Raji (cell line): ENCODE results near the gene TMEM184B.
A peak's percentile ranks its signal among the peaks of the same experiment; 100 is the strongest.

ENCODE experiments used
- POLR2A ChIP-seq: IDR thresholded peaks from 2 replicates; pipeline ENCODE4 v1.6.1; 2011; ENCODE audit warnings: low read depth, low read length, control low read depth; ENCODE audit not compliant: insufficient read depth

Gene TMEM184B

GRCh38 chr22:38186429-38186828 lies 86.4 kb downstream of the TMEM184B start:
- TF ChIP-seq POLR2A, result no peak

- no peak for TF ChIP-seq POLR2A
Observed at GRCh38 chr22:38184788-38185187, 88.0 kb downstream of the TMEM184B start.

- TF ChIP-seq POLR2A, result peak; percentile 60
Observed at GRCh38 chr22:38181453-38182200, 91.2 kb downstream of the TMEM184B start, which contains the start of gene PLA2G6. Gene PLA2G6 (minus strand): TSS chr22:38181830. CDS start chr22:38169426, 12,404 bp downstream.

GRCh38 chr22:38180841-38181452 lies 91.9 kb downstream of the TMEM184B start:
- no peak; the same call in 1 of the 2 replicates for TF ChIP-seq POLR2A

GRCh38 chr22:38177926-38178604 lies 94.7 kb downstream of the TMEM184B start:
- no peak for TF ChIP-seq POLR2A

GRCh38 chr22:38177044-38177443 lies 95.8 kb downstream of the TMEM184B start:
- no peak for TF ChIP-seq POLR2A

GRCh38 chr22:38176170-38176741 lies 96.6 kb downstream of the TMEM184B start:
- no peak for TF ChIP-seq POLR2A

GRCh38 chr22:38175206-38176118 lies 97.3 kb downstream of the TMEM184B start:
- no peak for TF ChIP-seq POLR2A

- TF ChIP-seq POLR2A, result no peak
Observed at GRCh38 chr22:38174626-38175025, 98.2 kb downstream of the TMEM184B start.

GRCh38 chr22:38173641-38173906 lies 99.2 kb downstream of the TMEM184B start:
- no peak for TF ChIP-seq POLR2A

- 0 out of 2 replicates have a peak, but pooled peaks have one; percentile 12 for TF ChIP-seq POLR2A
Observed at GRCh38 chr22:38172832-38173640, 99.8 kb downstream of the TMEM184B start.

GRCh38 chr22:38171927-38172831 lies 100.6 kb downstream of the TMEM184B start:
- no peak for TF ChIP-seq POLR2A

GRCh38 chr22:38170469-38170868 lies 102.3 kb downstream of the TMEM184B start:
- no peak for TF ChIP-seq POLR2A
